DND-41 (cell line): ENCODE data around the gene LGR6.
A peak's percentile ranks its signal among the peaks of the same experiment; 100 is the strongest.

ENCODE experiments used
- CTCF ChIP-seq: IDR thresholded peaks from 2 replicates; pipeline ENCODE4 v1.5.1; 2012; ENCODE audit warnings: borderline replicate concordance, low read length, moderate library complexity, mild to moderate bottlenecking; ENCODE audit not compliant: poor library complexity, severe bottlenecking; ENCODE audit errors: extremely low read depth
- EZH2 ChIP-seq: IDR thresholded peaks from 3 replicates; pipeline ENCODE4 v1.6.1; 2012; ENCODE audit warnings: borderline replicate concordance, low read depth, mild to moderate bottlenecking, moderate library complexity, low read length, inconsistent platforms; ENCODE audit not compliant: severe bottlenecking

GRCh38 chr1:202158810-202159533, 34.6 kb upstream of the LGR6 start:
- TF ChIP-seq CTCF, result peak; percentile 39
- TF ChIP-seq EZH2, result no peak
